Fibroblast of lung (primary cell): ENCODE measurements around the gene TMEM187. TPM values are rescaled to one million over a fixed set of nuclear protein-coding genes. Genes with fewer than 3 reads are reported as not detected.
A peak's percentile ranks its signal among the peaks of the same experiment; 100 is the strongest.

Experiments used
- DNase-seq, 2 donors: peaks; one replicate each; pipeline versions ENCODE4 v3.0.0 to v3.0.0-alpha.2; 2010; ENCODE audit warnings: low read depth in 2 of 2
- H2AFZ ChIP-seq: 2 replicates; pipeline ENCODE4 v1.5.1; 2012; ENCODE audit warnings: low read length, control low read depth, inconsistent platforms
- H3K27ac ChIP-seq: 2 replicates; pipeline ENCODE4 v1.5.1; 2011; ENCODE audit warnings: low read length, control low read depth; ENCODE audit not compliant: insufficient read depth
- H3K27me3 ChIP-seq: 2 replicates; pipeline ENCODE4 v1.5.1; 2011; ENCODE audit warnings: mild to moderate bottlenecking, low read length; ENCODE audit not compliant: control insufficient read depth, insufficient read depth
- H3K36me3 ChIP-seq: 2 replicates; pipeline ENCODE4 v1.5.1; 2011; ENCODE audit warnings: low read length; ENCODE audit not compliant: control insufficient read depth, insufficient read depth
- H3K4me1 ChIP-seq: 2 replicates; pipeline ENCODE4 v1.5.1; 2011; ENCODE audit warnings: low read length; ENCODE audit not compliant: control insufficient read depth, insufficient read depth; ENCODE audit errors: extremely low read depth
- H3K4me2 ChIP-seq: 2 replicates; pipeline ENCODE4 v1.5.1; 2011; ENCODE audit warnings: low read length, control low read depth; ENCODE audit not compliant: insufficient read depth; ENCODE audit errors: extremely low read depth
- H3K4me3 ChIP-seq, 4 experiments: fragments of 200-600 bp in 1 of 4; sonication (generic) in 1 of 4; replicated peaks in 1 of 4; 2 replicates each; pipeline ENCODE4 v1.5.1; 2011 to 2016; ENCODE audit warnings: low read length in 4 of 4, low read depth in 3 of 4, mild to moderate bottlenecking in 3 of 4, control low read depth in 2 of 4, inconsistent platforms in 1 of 4, mixed read lengths in 1 of 4; ENCODE audit not compliant: insufficient read depth in 1 of 4; ENCODE audit errors: control extremely low read depth in 1 of 4
- H3K79me2 ChIP-seq: 2 replicates; pipeline ENCODE4 v1.5.1; 2012; ENCODE audit warnings: mild to moderate bottlenecking, low read length, inconsistent platforms; ENCODE audit not compliant: control insufficient read depth, insufficient read depth
- H3K9ac ChIP-seq: 2 replicates; pipeline ENCODE4 v1.5.1; 2011; ENCODE audit warnings: mild to moderate bottlenecking, low read length, control low read depth; ENCODE audit not compliant: insufficient read depth
- H3K9me3 ChIP-seq: 2 replicates; pipeline ENCODE4 v1.5.1; 2012; ENCODE audit warnings: low read depth, low read length; ENCODE audit not compliant: control insufficient read depth, insufficient read depth
- H4K20me1 ChIP-seq: 2 replicates; pipeline ENCODE4 v1.5.1; 2011; ENCODE audit warnings: low read length; ENCODE audit not compliant: control insufficient read depth, insufficient read depth; ENCODE audit errors: extremely low read depth
- EZH2 ChIP-seq: IDR thresholded peaks from 2 replicates; pipeline ENCODE4 v1.5.1; 2012; ENCODE audit warnings: low read length, control low read depth, mild to moderate bottlenecking; ENCODE audit errors: missing control alignments
- polyA plus RNA-seq, 2 donors: library from polyadenylated mRNA; depleted of rRNA in 1 of 2; stranded (reverse) in 1 of 2; unstranded in 1 of 2; fragments of >200 nt; gene quantifications; 2 replicates each; pipeline ENCODE4 v1.2.1, GENCODE V29; 2011 to 2012; ENCODE audit warnings: missing spikeins in 1 of 2
- total RNA-seq: library from RNA; depleted of rRNA; stranded (reverse); fragments of >200 nt; gene quantifications from 2 replicates; pipeline ENCODE4 v1.2.1, GENCODE V29; 2014
- TF ChIP-seq, protein P1 (sequence below), 2 donors: IDR thresholded peaks in 1 of 2; conservative IDR thresholded peaks in 1 of 2; 1 replicate in 1 of 2; 2 replicates in 1 of 2; pipeline ENCODE4 v1.5.1; 2011 to 2012; ENCODE audit warnings: low read length in 2 of 2, control low read depth in 1 of 2, inconsistent platforms in 1 of 2, low read depth in 1 of 2, mild to moderate bottlenecking in 1 of 2

The TMEM187 gene
- total and polyA plus RNA-seq, 2 donors (not counting 1 experiment from before 2014, with no cell fraction given) = 4.6 to 8.3 TPM

DNA sequence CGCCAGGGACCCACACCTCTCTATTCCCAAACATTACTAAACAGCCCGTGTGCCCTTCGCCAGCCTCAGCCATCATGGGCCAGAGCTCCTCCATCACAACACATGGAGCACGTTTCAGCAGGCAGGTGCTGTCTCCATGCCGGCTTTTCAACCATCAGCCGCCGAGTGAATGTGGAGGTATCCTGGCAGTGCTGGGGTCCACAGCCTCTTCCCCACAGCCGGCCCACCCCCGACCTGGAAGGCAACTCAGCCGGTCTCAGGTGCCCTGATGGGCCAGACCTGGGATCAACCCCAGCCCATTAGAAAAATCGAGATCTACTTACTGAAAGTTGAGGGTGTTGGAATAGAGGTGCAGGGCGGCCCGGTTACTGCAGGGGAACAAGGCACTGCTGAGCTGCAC lies 40.8 kb upstream of the TMEM187 start:
- H4K20me1 ChIP-seq = no peaks in the 10 kb centered on the region
- H3K4me3 ChIP-seq = no peak overlapping the region
- no peak overlapping the region for H3K27ac ChIP-seq
- H3K4me2 ChIP-seq = no peak overlapping the region
- H2AFZ ChIP-seq = no peak overlapping the region
- H3K27me3 ChIP-seq = no peaks in the 10 kb centered on the region
- peaks cover 10% of the 10 kb centered on the region for H3K36me3 ChIP-seq
- no peaks in the 10 kb centered on the region for H3K9me3 ChIP-seq
- no peak overlapping the region for H3K9ac ChIP-seq
- peaks cover 16% of the 10 kb centered on the region for H3K79me2 ChIP-seq
- H3K4me1 ChIP-seq = peaks cover 4% of the 10 kb centered on the region
- no peak for DNase-seq
- no peak for TF ChIP-seq EZH2
- TF ChIP-seq, protein P1, sequence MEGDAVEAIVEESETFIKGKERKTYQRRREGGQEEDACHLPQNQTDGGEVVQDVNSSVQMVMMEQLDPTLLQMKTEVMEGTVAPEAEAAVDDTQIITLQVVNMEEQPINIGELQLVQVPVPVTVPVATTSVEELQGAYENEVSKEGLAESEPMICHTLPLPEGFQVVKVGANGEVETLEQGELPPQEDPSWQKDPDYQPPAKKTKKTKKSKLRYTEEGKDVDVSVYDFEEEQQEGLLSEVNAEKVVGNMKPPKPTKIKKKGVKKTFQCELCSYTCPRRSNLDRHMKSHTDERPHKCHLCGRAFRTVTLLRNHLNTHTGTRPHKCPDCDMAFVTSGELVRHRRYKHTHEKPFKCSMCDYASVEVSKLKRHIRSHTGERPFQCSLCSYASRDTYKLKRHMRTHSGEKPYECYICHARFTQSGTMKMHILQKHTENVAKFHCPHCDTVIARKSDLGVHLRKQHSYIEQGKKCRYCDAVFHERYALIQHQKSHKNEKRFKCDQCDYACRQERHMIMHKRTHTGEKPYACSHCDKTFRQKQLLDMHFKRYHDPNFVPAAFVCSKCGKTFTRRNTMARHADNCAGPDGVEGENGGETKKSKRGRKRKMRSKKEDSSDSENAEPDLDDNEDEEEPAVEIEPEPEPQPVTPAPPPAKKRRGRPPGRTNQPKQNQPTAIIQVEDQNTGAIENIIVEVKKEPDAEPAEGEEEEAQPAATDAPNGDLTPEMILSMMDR (conservative IDR thresholded peaks at IDR 0.05 in 1 of 2, IDR thresholded peaks at IDR 0.05 in 1 of 2; ENCODE audit: low read depth in 1 of 2, low read length in 2 of 2) = no peak

DNA sequence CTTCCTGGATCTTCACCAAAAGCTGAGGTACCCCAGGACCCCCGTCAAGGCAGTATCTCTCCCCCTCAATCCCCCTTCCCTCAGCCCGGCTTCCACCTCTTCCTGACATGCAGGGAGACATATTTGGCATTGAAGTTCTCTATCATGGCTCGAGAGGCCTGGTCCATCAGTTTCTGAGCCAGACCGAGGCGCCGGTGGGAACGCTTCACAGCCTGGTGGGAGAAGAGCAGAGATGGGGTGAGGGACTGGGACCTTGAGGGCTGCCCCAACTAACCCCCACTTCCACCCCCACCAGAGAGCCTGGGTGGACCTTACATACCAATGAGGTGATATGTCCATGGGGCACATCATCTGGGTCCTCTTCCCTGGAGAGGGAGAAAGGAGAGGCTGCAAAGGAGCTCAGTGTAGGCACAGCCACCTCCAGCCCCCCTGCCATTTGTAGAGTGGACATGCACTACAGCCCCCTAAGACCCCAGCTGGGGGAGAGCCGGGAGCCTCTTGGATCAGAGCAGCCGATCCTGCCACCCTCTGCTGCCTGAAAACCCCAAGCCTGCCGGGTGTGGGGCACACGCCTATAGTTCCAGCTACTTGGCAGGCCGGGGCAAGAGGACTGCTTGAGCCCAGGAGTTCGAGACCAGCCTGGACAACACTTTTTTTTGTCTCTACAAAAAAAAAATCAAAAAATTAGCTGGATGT lies 40.2 kb upstream of the TMEM187 start:
- no peaks in the 10 kb centered on the region for H4K20me1 ChIP-seq
- no peaks in the 10 kb centered on the region for H3K4me1 ChIP-seq
- no peak overlapping the region for H3K9ac ChIP-seq
- H3K9me3 ChIP-seq = no peaks in the 10 kb centered on the region
- no peak overlapping the region for H3K4me2 ChIP-seq
- no peak overlapping the region for H3K4me3 ChIP-seq
- no peak for TF ChIP-seq EZH2
- TF ChIP-seq, protein P1 (conservative IDR thresholded peaks at IDR 0.05 in 1 of 2, IDR thresholded peaks at IDR 0.05 in 1 of 2; ENCODE audit: low read depth in 1 of 2, low read length in 2 of 2) = no peak
- H2AFZ ChIP-seq = no peak overlapping the region
- no peak for DNase-seq
- peaks cover 16% of the 10 kb centered on the region for H3K79me2 ChIP-seq
- no peak overlapping the region for H3K27ac ChIP-seq
- H3K36me3 ChIP-seq = peaks cover 10% of the 10 kb centered on the region
- H3K27me3 ChIP-seq = no peaks in the 10 kb centered on the region

DNA sequence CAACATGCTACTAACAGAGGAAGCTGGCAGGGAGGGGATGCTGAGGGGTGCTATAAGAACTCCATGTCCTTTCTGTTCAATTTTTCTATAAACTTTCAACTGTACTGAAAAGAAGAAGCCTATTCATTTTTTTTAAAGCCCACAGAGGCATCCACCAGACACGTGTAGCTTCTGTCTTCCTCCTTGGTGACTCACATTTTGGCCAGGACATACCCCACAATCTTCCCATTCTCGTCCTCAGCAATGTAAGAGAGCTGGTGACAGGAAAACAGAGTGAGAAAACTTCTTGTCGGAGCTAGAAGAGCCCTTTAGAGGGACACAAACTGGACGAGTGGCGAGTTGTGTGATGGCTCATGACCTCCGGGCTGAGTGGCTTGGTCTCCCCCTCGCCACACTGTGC lies 38.8 kb upstream of the TMEM187 start:
- H3K36me3 ChIP-seq = peaks cover 10% of the 10 kb centered on the region
- H3K4me2 ChIP-seq = peak overlapping the region; percentile 80
- no peaks in the 10 kb centered on the region for H3K27me3 ChIP-seq
- no peak overlapping the region for H3K27ac ChIP-seq
- no peaks in the 10 kb centered on the region for H3K4me1 ChIP-seq
- H4K20me1 ChIP-seq = no peaks in the 10 kb centered on the region
- DNase-seq = peak in 1 of 2 donors; percentile 61
- TF ChIP-seq EZH2 = no peak
- TF ChIP-seq, protein P1 (conservative IDR thresholded peaks at IDR 0.05 in 1 of 2, IDR thresholded peaks at IDR 0.05 in 1 of 2; ENCODE audit: low read depth in 1 of 2, low read length in 2 of 2) = no peak
- H3K9ac ChIP-seq = peak overlapping the region; percentile 58
- H3K79me2 ChIP-seq = peaks cover 16% of the 10 kb centered on the region
- H3K9me3 ChIP-seq = no peaks in the 10 kb centered on the region
- H3K4me3 ChIP-seq = peak overlapping the region; percentile 64 to 85 (median 72)
- H2AFZ ChIP-seq = no peak overlapping the region
